Stimulated activated CD4-positive, alpha-beta T cell treated with anti-CD3 and anti-CD28 coated beads, Interleukin-12 subunit alpha, Interleukin-12 subunit beta, amount 100 ng/mL, for 4 hours (primary cell): ENCODE measurements around the gene KDELR1.

Source experiments
- DNase-seq: peaks from one replicate; pipeline ENCODE4 v3.0.0-alpha.2; 2020

Gene KDELR1

DNA sequence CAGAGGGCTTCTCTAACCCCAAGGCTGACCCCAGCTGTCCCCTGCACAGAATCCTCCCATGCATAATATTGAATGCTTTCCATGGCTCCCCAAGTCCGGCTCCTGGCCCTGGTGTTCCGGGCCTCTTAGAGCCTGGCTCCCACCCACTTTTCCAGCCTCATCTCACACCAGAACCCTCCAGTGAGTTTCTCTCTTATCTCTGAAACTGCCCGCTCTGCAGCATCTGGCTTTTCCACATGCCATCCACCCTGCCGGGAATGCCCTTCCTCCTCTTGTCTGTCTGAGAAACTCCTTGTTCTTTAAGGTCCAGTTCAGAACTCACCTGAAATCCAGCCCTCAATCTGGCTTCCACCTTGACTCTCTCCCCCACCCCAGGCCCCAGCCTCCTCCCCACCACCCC lies 20.4 kb downstream of the KDELR1 start:
- no peak for DNase-seq

DNA sequence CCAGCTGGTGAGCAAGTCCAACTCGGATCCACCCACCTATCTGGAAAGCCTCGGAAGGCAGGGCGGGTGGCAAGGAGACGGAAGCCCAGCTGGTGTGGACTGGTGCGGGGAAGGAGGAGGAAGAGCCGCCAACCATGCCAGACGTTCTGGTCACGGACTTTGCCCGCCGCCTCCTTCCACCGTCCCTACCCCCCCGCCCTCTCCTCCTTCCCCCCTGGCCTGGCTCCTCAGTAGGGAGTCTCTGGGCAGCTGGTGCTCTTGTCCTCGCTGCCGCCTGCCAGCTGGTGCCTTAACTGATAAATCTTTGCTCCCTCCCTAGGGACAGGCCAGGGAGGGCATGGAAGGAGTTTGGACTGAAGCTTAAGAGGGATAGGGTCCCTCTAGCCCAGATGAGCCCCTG lies 22.4 kb downstream of the KDELR1 start:
- no peak for DNase-seq

- DNase-seq: no peak
These were observed 23.5 kb downstream of the KDELR1 start for GRCh38 chr19:48367855-48368254.

GRCh38 chr19:48365602-48366001 lies 25.7 kb downstream of the KDELR1 start:
- no peak for DNase-seq

- DNase-seq: no peak
These were observed 26.6 kb downstream of the KDELR1 start for GRCh38 chr19:48364598-48365348.

DNA sequence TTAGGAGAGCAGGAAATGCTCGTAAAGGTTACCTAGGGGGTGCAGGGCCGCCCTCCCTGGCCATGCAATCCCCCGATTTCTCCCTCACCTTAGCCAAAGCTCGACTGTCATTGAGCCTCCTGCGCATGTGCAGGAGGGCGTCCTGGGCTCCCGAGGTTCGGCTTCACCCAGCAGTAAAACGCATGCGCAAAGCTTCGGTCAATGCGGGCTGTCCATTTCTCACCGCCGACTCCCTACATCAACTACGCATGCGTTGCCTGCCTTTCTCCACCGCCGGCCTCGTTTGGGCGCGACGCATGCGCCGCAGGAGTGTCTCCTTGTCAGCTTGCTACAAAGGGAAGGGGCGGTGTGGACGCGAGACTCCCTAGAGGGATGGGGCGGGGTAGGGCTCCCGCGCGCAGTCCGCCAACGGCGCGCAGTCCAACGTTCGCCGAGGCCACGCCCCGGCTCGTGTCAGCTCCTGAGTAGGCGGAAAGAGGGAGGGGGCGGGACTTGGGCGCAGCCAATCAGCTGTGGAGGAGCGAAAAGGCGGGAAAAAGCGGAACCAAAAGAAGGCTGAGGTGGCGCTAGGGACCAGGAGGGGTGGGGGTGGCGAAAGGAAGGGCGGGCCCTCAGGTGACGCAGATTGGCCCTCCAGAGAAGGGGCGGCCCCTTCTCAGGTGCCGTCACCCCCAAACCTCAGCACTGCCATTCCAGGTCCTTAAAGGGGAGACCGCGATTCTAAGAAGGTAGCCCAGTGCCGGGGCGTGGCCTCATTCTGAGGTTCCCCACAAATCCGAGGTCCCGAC lies 27.3 kb downstream of the KDELR1 start, which contains the start of the genes SYNGR4 and TMEM143:
TSS of gene SYNGR4 (plus strand) at position 558 of the 788 bp plus-strand sequence. CDS start 1,476 bp downstream, outside the sequence.
TSS of gene TMEM143 (minus strand) at position 131 of the 788 bp plus-strand sequence. CDS start at position 111, 20 bp downstream.
- DNase-seq: peak; percentile 94

DNA sequence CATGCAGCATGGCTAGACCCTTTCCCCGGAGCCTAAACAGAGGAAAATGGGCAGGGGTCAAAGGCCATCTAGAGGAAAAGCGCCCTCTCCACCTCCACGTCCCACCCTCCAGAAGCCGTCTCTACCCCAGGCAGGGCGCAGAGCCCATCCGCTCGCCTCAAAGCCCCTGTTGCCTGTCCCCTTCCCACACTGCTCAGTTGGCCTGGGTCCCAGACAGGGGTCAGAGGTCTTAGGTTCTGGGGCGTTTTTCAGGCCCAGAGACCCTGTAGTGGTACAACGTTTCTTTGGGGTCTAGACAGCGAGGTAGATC lies 27.9 kb downstream of the KDELR1 start:
- peak; percentile 25 for DNase-seq

GRCh38 chr19:48362716-48363499 lies 28.4 kb downstream of the KDELR1 start:
- peak; percentile 86 for DNase-seq

GRCh38 chr19:48361912-48362311 lies 29.4 kb downstream of the KDELR1 start:
- no peak for DNase-seq

- no peak for DNase-seq
These were observed 32.2 kb downstream of the KDELR1 start for GRCh38 chr19:48359123-48359522.

DNA sequence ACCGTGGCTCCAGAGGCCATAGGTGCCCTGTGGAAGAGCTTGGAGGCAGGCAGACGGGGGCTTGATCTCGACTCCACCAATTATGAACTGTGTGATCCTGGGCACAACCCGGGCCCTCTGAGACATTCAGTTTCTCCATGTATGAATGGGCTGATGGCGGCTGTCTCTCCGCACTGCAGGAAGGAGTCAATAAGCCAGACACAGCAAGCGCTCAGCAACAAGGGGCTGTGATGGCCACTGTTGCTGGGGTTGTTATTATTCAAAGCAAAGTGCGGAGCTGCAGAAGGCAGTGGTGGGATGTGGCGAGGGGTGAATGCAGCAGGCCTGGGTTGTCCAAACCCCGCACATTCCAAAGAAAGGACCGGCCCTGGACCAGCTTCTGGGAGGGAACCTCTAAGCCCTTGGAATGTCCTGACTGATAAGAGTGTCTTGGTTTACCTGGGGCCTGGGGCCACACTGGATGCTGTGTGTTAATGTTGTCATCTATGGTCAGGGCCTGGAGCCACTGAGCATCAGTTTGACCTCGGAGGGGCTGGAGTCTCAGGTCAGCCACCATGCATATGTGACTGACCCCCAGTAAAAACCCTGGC lies 35.9 kb downstream of the KDELR1 start:
- no peak for DNase-seq

DNA sequence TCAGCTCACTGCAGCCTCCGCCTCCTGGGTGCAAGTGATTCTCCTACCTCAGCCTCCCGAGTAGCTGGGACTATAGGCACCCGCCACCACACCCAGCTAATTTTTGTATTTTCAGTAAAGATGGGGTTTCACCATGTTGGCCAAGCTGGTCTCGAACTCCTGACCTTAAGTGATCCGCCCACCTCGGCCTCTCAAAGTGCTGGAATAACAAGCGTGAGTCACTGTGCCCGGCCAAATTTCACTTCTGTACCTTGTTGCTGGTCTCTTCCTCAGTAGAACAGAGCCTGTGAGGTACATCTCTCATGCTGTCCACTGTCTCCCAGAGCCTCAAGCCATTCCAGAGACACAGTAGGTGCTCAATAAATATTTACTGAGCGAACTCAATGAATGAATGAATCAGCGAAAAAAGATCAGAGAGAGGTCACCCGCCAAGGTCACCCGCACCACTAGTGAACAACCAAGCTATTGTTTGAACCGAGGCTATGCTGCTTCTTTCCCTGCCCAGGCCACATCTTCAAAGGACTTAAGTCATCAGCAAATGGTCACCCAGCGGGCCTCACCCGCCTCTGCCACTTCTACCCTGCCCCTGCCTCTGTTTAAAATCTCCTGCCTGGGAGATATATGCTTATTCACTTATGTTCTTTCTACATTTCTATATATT lies 36.9 kb downstream of the KDELR1 start:
- DNase-seq: no peak

DNA sequence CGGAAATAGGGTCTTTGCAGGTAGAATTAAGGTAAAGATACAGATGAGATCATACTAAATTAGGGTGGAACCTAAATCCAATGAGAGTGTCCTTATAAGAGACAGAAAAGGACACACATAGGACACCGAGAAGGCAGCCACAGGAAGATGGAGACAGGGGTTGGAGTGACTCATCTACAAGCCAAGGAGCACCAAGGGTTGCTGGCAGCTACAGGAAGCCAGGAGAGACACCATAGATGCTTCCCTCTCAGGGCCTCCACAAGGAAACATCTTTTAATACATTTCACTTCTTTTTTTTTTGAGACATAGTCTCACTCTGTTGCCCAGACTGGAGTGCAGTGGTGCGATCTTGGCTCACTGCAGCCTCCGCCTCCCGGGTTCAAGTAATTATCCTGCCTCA lies 37.7 kb downstream of the KDELR1 start:
- no peak for DNase-seq

GRCh38 chr19:48351341-48351752 lies 40.0 kb downstream of the KDELR1 start:
- peak; percentile 80 for DNase-seq

DNA sequence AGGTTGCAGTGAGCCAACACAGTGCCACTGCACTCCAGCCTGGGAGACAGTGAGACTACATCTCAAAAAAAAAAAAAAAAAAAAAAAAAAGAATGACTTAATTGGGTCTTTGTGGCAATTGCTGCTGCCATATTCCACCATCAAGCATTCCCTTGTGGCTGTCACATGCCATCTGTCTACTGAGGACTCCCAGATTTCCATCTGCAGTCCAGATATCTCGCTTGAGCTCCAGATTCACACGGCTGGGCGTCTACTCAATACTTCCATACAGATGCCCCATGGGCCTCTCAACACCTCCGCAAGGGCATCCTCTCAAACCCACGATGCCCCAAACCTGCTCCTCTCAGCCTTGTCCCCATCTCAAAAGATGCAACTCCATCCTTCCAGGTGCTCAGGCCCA lies 40.5 kb downstream of the KDELR1 start:
- no peak for DNase-seq

- no peak for DNase-seq
These were observed 42.6 kb downstream of the KDELR1 start for GRCh38 chr19:48348737-48349136.

DNA sequence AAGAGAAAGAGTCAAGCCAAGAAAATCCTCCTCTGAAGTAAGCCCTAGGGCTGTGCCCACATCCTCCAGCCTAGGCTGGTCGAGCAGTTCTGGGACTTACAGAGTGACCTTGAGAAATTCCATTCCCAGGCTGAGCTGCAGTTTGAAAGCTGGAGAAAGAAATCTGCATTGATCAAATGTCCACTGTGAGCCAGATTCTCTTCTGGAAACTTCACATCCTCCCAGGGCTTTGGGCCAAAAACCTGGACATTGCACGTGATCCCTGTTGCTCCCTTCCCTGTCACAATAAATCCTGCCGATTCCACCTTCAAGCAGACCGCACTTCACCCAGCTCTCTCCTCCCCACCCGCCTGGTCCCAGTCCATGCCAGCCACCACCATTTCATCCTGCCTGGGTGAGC lies 43.3 kb downstream of the KDELR1 start:
- no peak for DNase-seq

DNA sequence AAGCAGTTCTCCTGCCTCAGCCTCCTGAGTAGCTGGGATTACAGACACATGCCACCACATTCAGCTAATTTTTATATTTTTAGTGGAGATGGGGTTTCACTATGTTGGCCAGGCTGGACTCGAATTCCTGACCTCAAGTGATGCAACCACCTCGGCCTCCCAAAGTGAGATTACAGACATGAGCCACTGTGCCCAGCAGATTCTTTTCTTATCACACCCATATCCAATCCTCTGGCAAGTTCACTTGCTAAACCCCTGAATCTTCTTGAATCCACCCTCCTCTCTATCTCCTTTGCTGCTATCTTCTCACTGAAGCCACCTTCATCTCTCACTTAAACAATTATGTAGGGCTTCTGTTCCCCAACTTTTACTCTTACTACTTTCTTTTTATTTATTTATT lies 45.2 kb downstream of the KDELR1 start:
- DNase-seq: no peak

GRCh38 chr19:48344892-48345291 lies 46.5 kb downstream of the KDELR1 start:
- no peak for DNase-seq

GRCh38 chr19:48342841-48343540 lies 48.4 kb downstream of the KDELR1 start:
- DNase-seq: no peak

DNA sequence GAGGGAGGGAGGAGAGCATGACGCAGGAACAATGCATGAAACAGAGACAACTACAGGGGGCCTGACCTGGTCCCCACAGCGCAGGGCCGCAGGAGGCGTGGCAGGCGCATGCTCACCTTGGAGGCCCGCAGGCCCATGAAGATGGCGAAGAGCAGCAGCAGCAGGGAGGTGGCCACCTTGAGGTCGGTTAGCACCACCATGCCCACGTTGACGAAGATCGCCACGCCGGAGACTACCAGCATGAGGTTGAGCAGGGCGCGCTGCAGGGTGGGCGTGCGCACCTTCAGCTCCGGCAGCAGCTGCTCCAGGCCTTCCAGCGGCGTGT lies 49.0 kb downstream of the KDELR1 start:
- no peak for DNase-seq
